IPS-18c (cell line): Measurements from ENCODE around the gene STMND1.

Source experiments
- H3K4me3 ChIP-seq: 2 replicates; pipeline ENCODE4 v1.7.0; 2013; ENCODE audit warnings: low read depth, mild to moderate bottlenecking, low read length, moderate library complexity; ENCODE audit not compliant: insufficient read depth
- H3K9me3 ChIP-seq: one replicate; pipeline ENCODE4 v1.6.1; 2013; ENCODE audit warnings: mild to moderate bottlenecking, low read length, moderate library complexity; ENCODE audit not compliant: control insufficient read depth, insufficient read depth

Gene STMND1

GRCh38 chr6:17091122-17091521, 10.7 kb upstream of the STMND1 start:
- Histone ChIP-seq H3K9me3 (no peaks in the 10 kb centered on the region), H3K4me3 (no peak overlapping the region)

- Histone ChIP-seq H3K9me3 (no peaks in the 10 kb centered on the region), H3K4me3 (no peak overlapping the region)
Observed at GRCh38 chr6:17093686-17094085, 8.2 kb upstream of the STMND1 start.

DNA sequence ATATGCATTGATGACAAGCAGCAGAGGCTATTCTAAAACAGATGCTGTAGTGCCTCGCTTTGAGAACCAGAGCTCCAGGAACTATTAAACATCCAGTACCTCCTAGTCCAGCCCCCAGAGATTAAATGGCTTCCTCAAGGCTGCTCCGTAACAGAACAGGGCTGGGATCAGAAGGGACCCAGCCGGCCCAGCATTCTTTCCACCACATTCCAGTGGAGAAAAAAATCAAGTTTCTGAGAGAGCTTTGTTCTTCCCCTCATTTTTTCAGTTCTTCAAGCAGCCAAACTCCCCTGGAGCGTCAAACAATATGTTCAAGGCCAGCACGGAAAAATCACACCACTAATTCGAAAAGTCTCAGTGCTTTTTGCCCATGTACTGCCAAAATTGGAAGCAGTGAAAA, 5.8 kb upstream of the STMND1 start:
- no peak overlapping the region for H3K4me3 ChIP-seq
- no peaks in the 10 kb centered on the region for H3K9me3 ChIP-seq

DNA sequence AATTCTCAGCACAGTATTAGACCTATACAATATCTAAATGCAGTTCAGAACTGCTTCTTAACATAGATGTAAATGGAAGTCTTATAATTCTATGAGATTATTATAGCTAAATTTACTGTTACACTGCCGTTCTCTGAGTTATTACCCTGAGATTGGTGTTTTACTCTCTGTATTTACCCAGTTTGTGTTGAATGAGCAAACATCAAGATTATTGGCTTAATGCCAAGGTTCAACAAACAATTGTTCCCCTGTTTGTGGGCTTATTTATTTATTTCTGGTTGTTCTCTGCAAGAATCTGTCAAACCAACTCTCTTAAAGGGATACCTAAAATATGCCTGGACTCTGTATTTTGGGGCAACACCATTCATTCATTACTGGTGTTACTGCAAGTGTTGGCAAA, 5.2 kb upstream of the STMND1 start:
- no peaks in the 10 kb centered on the region for H3K9me3 ChIP-seq
- H3K4me3 ChIP-seq, result no peak overlapping the region

GRCh38 chr6:17097982-17098381, 3.9 kb upstream of the STMND1 start:
- no peaks in the 10 kb centered on the region for H3K9me3 ChIP-seq
- H3K4me3 ChIP-seq, result no peak overlapping the region

GRCh38 chr6:17098538-17098937, 3.3 kb upstream of the STMND1 start:
- Histone ChIP-seq H3K9me3 (no peaks in the 10 kb centered on the region), H3K4me3 (no peak overlapping the region)

- Histone ChIP-seq H3K9me3 (no peaks in the 10 kb centered on the region), H3K4me3 (no peak overlapping the region)
Observed at GRCh38 chr6:17099401-17100059, 2.3 kb upstream of the STMND1 start.

DNA sequence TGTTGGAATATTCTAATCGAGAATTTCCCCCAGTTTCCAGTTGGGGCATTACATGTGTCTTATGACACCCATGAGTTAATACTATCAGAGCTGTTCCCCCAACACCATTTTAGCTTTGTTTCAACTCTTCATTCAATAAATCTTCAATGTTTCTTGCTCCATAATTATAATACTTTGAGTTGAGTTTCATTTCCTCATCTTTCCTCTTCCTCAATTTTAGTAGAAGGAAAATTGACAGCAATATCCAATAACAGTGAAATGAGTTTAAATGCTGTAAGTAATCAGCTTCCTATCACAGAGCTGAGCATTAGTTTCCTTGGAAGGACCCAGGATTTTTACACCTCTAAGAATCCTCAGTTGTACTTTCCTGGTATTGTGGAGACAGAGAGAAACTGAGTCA, 1.0 kb upstream of the STMND1 start:
- H3K4me3 ChIP-seq, result no peak overlapping the region
- no peaks in the 10 kb centered on the region for H3K9me3 ChIP-seq

GRCh38 chr6:17102258-17102870, 514 bp downstream of the STMND1 start:
- H3K9me3 ChIP-seq, result no peaks in the 10 kb centered on the region
- peak overlapping the region; percentile 52 for H3K4me3 ChIP-seq

GRCh38 chr6:17103715-17104114, 1.9 kb downstream of the STMND1 start:
- Histone ChIP-seq H3K4me3 (no peak overlapping the region), H3K9me3 (no peaks in the 10 kb centered on the region)

DNA sequence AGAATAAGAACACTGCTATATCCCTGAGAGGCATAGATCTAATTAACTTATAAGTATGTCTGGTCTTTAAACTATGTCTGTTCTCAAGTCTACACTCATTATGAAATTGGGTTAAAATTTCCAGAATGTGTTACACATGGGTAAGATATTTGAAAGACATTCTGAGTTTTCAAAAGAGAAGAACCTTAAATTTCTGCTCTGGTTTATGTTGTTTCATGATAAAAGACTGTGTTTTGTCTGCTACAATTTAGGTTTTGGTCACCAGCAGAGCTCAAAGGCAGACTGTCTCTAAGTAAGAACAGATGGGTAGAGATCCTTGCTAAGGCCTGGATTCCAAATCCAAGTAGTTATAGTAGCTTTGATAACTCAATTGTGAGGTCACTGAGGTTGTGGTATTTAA, 6.0 kb downstream of the STMND1 start:
- Histone ChIP-seq H3K9me3 (no peaks in the 10 kb centered on the region), H3K4me3 (no peak overlapping the region)

- Histone ChIP-seq H3K9me3 (no peaks in the 10 kb centered on the region), H3K4me3 (no peak overlapping the region)
Observed at GRCh38 chr6:17115251-17116116, 13.6 kb downstream of the STMND1 start.

GRCh38 chr6:17116117-17116440, 14.2 kb downstream of the STMND1 start:
- H3K4me3 ChIP-seq, result no peak overlapping the region
- no peaks in the 10 kb centered on the region for H3K9me3 ChIP-seq

- Histone ChIP-seq H3K9me3 (no peaks in the 10 kb centered on the region), H3K4me3 (no peak overlapping the region)
Observed at GRCh38 chr6:17120019-17120418, 18.2 kb downstream of the STMND1 start.

GRCh38 chr6:17125407-17125806, 23.6 kb downstream of the STMND1 start:
- Histone ChIP-seq H3K9me3 (no peaks in the 10 kb centered on the region), H3K4me3 (no peak overlapping the region)

DNA sequence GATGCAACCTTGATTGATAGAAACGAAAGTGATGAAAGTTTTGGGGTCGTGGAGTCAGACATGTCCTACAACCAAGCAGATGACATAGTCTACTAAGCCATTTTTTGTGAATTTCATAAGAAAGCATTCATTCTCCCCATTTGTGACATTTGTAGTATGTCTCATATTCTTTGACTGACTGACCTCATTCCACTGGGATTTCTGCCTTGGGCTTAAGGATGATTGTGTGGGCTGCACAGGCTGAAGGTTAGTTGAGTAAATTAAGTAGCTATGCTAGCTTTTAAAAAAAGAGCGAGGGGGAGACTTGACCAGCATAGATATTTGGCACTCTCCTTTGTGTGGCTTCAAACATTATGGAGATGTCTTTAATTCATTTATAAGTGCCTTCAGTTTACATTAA, 28.9 kb downstream of the STMND1 start:
- H3K9me3 ChIP-seq, result peaks cover 3% of the 10 kb centered on the region

DNA sequence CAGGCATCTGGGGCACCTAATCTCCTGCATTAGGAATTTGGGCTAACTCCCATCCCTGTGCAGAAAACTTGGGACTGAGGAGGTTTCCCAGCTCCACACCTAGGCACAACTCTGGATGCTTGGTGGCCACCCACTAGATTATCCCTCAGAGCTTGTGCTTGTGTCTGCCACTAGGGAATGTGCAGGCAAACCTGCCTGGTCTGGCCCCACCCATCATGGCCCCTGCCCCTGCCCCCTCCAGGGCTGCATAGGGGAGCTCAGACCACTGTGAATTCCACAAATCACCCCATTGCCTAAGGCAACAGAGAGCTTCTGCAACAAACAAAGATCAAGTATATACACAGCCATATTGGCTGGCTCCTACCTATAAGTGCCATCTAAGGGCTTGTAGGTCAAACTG, 31.1 kb downstream of the STMND1 start:
- Histone ChIP-seq H3K4me3 (no peak overlapping the region), H3K9me3 (peaks cover 5% of the 10 kb centered on the region)

More for the DNA sequence above, 28.9 kb downstream of the STMND1 start:
- H3K4me3 ChIP-seq, result no peak overlapping the region

- peaks cover 2% of the 10 kb centered on the region for H3K9me3 ChIP-seq
- no peak overlapping the region for H3K4me3 ChIP-seq
Observed at GRCh38 chr6:17138033-17138432, 36.2 kb downstream of the STMND1 start.
